GM12878 (cell line): Measurements from ENCODE around the gene PRKAG2. TPM values are rescaled to one million over a fixed set of nuclear protein-coding genes. Genes with fewer than 3 reads are reported as not detected.

ENCODE experiments used
- ATAC-seq: fragments of 200-7000 bp; cut with Tn5 transposase; 3 replicates; pipeline ENCODE4 v1.9.1; 2020; ENCODE audit warnings: mild to moderate bottlenecking, moderate library complexity
- BruUV-seq: library from RNA; stranded (reverse); fragments of 400-500 nt; replicated peaks from 2 replicates; lab custom pipeline; 2021; lab: Mats Ljungman, UMichigan
- CTCF ChIA-PET: fragments of 300-600 bp; sonication (Branson Sonifier 250); formaldehyde crosslinking; extraction: SDS; loops from one replicate; lab custom pipeline; 2021; ENCODE audit warnings: inconsistent platforms; lab: Yijun Ruan, JAX
- POLR2A ChIA-PET: fragments of 350-600 bp; formaldehyde crosslinking; extraction: SDS; loops from one replicate; lab custom pipeline; 2021; ENCODE audit warnings: inconsistent platforms; lab: Charles Lee
- RAD21 ChIA-PET: fragments of 300-600 bp; sonication (Branson Sonifier 250); formaldehyde crosslinking; loops from one replicate; lab custom pipeline; 2023; ENCODE audit warnings: antibody characterized with exemption; ENCODE audit not compliant: unreplicated experiment; lab: Charles Lee
- SMC1A ChIA-PET: fragments of 300-600 bp; sonication (Branson Sonifier 250); formaldehyde crosslinking; loops from one replicate; lab custom pipeline; 2023; ENCODE audit not compliant: unreplicated experiment, uncharacterized antibody; lab: Charles Lee
- DNase-seq: peaks from one replicate; pipeline ENCODE4 v3.0.0-alpha.2; 2011; ENCODE audit warnings: low read depth, low spot score
- FAIRE-seq: peaks from 3 replicates; lab custom pipeline; 2011; peaks lifted over from hg19 to GRCh38; lab: Jason Lieb, UNC
- H2AFZ ChIP-seq: 2 replicates; pipeline ENCODE4 v1.6.0; 2011; ENCODE audit warnings: low read depth, low read length, control low read depth; ENCODE audit not compliant: control insufficient read depth
- H3K27ac ChIP-seq: 2 replicates; pipeline ENCODE4 v1.5.1; 2011; ENCODE audit warnings: control low read depth; ENCODE audit not compliant: control insufficient read depth, insufficient read depth
- H3K27me3 ChIP-seq, 2 experiments: replicated peaks in 1 of 2; 2 replicates each; pipeline versions ENCODE4 v1.6.0 to v1.6.1; 2011; ENCODE audit warnings: low read length in 1 of 2; ENCODE audit not compliant: control insufficient read depth in 2 of 2, insufficient read depth in 2 of 2
- H3K36me3 ChIP-seq, 2 experiments: 2 replicates each; pipeline ENCODE4 v1.5.1; 2011; ENCODE audit warnings: low read length in 1 of 2; ENCODE audit not compliant: control insufficient read depth in 2 of 2, insufficient read depth in 2 of 2
- H3K4me1 ChIP-seq: 2 replicates; pipeline ENCODE4 v1.6.1; 2011; ENCODE audit warnings: mild to moderate bottlenecking, low read length, moderate library complexity, mixed read lengths; ENCODE audit not compliant: control insufficient read depth, insufficient read depth
- H3K4me2 ChIP-seq: 2 replicates; pipeline ENCODE4 v1.6.0; 2011; ENCODE audit warnings: control low read depth; ENCODE audit not compliant: control insufficient read depth, insufficient read depth
- H3K4me3 ChIP-seq: fragments of 200-600 bp; sonication (generic); 2 replicates; pipeline ENCODE4 v1.5.1; 2016
- H3K79me2 ChIP-seq: 2 replicates; pipeline ENCODE4 v1.6.0; 2011; ENCODE audit warnings: low read length; ENCODE audit not compliant: control insufficient read depth, insufficient read depth
- H3K9ac ChIP-seq: 2 replicates; pipeline ENCODE4 v1.8.0; 2011; ENCODE audit warnings: low read length, control low read depth, mixed read lengths; ENCODE audit not compliant: control insufficient read depth, insufficient read depth
- H3K9me3 ChIP-seq: replicated peaks from 3 replicates; pipeline ENCODE4 v1.5.1; 2011; ENCODE audit warnings: mild to moderate bottlenecking, low read length; ENCODE audit not compliant: control insufficient read depth, insufficient read depth
- H4K20me1 ChIP-seq: 2 replicates; pipeline ENCODE4 v1.6.0; 2011; ENCODE audit not compliant: control insufficient read depth, insufficient read depth
- CBX3 ChIP-seq: fragments of 200-600 bp; sonication (generic); IDR thresholded peaks from 2 replicates; pipeline ENCODE4 v1.6.1; 2016; ENCODE audit warnings: low read depth, borderline replicate concordance
- ELK1 ChIP-seq: IDR thresholded peaks from 2 replicates; pipeline ENCODE4 v1.6.1; 2012; ENCODE audit warnings: low read depth, low read length, improper control_type of control experiment
- POLR2AphosphoS2 ChIP-seq: IDR thresholded peaks from 2 replicates; pipeline ENCODE4 v1.6.1; 2011; ENCODE audit warnings: low read depth, mild to moderate bottlenecking, low read length, improper control_type of control experiment, moderate library complexity
- SMARCA5 ChIP-seq: fragments of 450-650 bp; IDR thresholded peaks from 2 replicates; pipeline ENCODE4 v1.6.1; 2017; ENCODE audit warnings: mild to moderate bottlenecking
- ZNF24 ChIP-seq: fragments of 450-650 bp; IDR thresholded peaks from 2 replicates; pipeline ENCODE4 v1.6.1; 2017; ENCODE audit warnings: antibody characterized with exemption, mild to moderate bottlenecking
- in situ Hi-C: fragments of 300-500 bp; cut with MboI; formaldehyde crosslinking; loops from 9 replicates; pipeline ENCODE4 v1.14.3; 2018; ENCODE audit warnings: mixed read lengths
- intact Hi-C: fragments of 100-400 bp; cut with micrococcal nuclease; formaldehyde crosslinking; loops from one replicate; pipeline ENCODE4 v1.14.2; 2022; ENCODE audit not compliant: unreplicated experiment
- polyA plus RNA-seq, 11 experiments: library from polyadenylated mRNA; depleted of rRNA in 4 of 11; unstranded in 6 of 11; stranded (reverse) in 5 of 11; fragments of >200 nt; fragmentation: Nextera tagmentation in 4 of 11; fragmentation: Illumina TruSeq in 1 of 11; extraction: Ambion mirVana in 4 of 11; extraction: Trizol in 1 of 11; gene quantifications; 1 replicate in 1 of 11; 2 replicates in 10 of 11; pipeline versions ENCODE4 v1.2.1 to v1.2.3, GENCODE V29; 2011 to 2016; ENCODE audit warnings: inconsistent platforms in 2 of 11, missing spikeins in 2 of 11, low read depth in 1 of 11
- total RNA-seq, 4 experiments: library from RNA; depleted of rRNA in 3 of 4; stranded (reverse); fragments of >200 nt in 3 of 4; fragmentation: Illumina TruSeq in 1 of 4; extraction: Trizol in 1 of 4; gene quantifications; 2 replicates each; pipeline versions ENCODE4 v1.2.1 to v1.2.3, GENCODE V29; 2013 to 2021

Gene PRKAG2
- total and polyA plus RNA-seq, 10 of the 15 experiments (the other 5 are each of a cell fraction or from before 2014, with no cell fraction given), result 3.4 to 8.9 (median 6.8) TPM

- Histone ChIP-seq H4K20me1 (peaks cover 8% of the 10 kb centered on the region), H2AFZ (no peak overlapping the region), H3K9me3 (peaks cover 5% of the 10 kb centered on the region; the same call in 2 of the 3 replicates), H3K36me3 (no peaks in the 10 kb centered on the region), H3K4me1 (peaks cover 5% of the 10 kb centered on the region), H3K79me2 (peaks cover 89% of the 10 kb centered on the region), H3K9ac (no peak overlapping the region), H3K4me2 (peak overlapping the region; percentile 53), H3K27me3 (no peaks in the 10 kb centered on the region), H3K27ac (no peak overlapping the region), H3K4me3 (no peak overlapping the region)
- intact Hi-C loops, result loop anchor here (5.0 kb wide), 1 partner anchor 173 kb away; the partner anchor contains the start of gene NUB1
- ChIA-PET SMC1A (interaction anchor here (0.7 to 4.0 kb wide), 7 partner anchors 10 to 166 kb away, joined by 3 to 27 read pairs (median 6); no protein-coding TSS in a partner anchor), CTCF (interaction anchor here (1.0 to 2.9 kb wide), 4 partner anchors 7 to 116 kb away, joined by 3 to 12 read pairs (median 4); no protein-coding TSS in a partner anchor), RAD21 (interaction anchor here (0.6 to 3.2 kb wide), 4 partner anchors 42 to 116 kb away, joined by 3 to 16 read pairs (median 3); no protein-coding TSS in a partner anchor), POLR2A (interaction anchor here (1.0 to 1.1 kb wide), 2 partner anchors 10 to 117 kb away, joined by 3 read pairs; no protein-coding TSS in a partner anchor)
- TF ChIP-seq SMARCA5 (no peak), POLR2AphosphoS2 (no peak), CBX3 (no peak), ELK1 (no peak), ZNF24 (no peak)
- no TSS peak for BruUV-seq
- DNase-seq (no peak), ATAC-seq (no peak), FAIRE-seq (no peak)
- in situ Hi-C loops, result no loop called here
Measured at GRCh38 chr7:151515276-151515565, 361.7 kb downstream of the PRKAG2 start.
